ENCODE data around the gene CXCR6. TPM values are rescaled to one million over a fixed set of nuclear protein-coding genes. Genes with fewer than 3 reads are reported as not detected.

The CXCR6 gene
- total and polyA plus RNA-seq, 2 of the 8 experiments (the other 6 are each of a cell fraction or from before 2014, with no cell fraction given), result not detected

DNA sequence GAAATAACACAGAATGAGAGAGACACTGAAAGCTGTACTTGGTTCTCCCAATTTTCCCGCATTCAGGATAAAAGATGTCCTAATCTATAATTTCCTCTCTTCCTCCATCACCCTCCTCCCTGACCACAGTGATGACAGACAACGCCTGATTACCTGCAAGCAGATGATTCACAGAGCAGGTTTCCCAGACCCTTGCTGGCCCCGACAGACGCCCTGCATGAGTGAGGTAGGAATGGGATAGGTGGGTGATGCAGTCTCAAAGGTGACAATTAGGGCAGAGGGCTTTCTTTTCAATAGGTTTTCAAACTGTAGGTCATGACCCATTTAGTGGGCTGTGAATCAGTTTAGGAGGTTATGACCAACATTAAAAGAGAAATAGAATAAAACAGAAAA, 5.2 kb upstream of the CXCR6 start (continued):
- TF ChIP-seq, protein P1, sequence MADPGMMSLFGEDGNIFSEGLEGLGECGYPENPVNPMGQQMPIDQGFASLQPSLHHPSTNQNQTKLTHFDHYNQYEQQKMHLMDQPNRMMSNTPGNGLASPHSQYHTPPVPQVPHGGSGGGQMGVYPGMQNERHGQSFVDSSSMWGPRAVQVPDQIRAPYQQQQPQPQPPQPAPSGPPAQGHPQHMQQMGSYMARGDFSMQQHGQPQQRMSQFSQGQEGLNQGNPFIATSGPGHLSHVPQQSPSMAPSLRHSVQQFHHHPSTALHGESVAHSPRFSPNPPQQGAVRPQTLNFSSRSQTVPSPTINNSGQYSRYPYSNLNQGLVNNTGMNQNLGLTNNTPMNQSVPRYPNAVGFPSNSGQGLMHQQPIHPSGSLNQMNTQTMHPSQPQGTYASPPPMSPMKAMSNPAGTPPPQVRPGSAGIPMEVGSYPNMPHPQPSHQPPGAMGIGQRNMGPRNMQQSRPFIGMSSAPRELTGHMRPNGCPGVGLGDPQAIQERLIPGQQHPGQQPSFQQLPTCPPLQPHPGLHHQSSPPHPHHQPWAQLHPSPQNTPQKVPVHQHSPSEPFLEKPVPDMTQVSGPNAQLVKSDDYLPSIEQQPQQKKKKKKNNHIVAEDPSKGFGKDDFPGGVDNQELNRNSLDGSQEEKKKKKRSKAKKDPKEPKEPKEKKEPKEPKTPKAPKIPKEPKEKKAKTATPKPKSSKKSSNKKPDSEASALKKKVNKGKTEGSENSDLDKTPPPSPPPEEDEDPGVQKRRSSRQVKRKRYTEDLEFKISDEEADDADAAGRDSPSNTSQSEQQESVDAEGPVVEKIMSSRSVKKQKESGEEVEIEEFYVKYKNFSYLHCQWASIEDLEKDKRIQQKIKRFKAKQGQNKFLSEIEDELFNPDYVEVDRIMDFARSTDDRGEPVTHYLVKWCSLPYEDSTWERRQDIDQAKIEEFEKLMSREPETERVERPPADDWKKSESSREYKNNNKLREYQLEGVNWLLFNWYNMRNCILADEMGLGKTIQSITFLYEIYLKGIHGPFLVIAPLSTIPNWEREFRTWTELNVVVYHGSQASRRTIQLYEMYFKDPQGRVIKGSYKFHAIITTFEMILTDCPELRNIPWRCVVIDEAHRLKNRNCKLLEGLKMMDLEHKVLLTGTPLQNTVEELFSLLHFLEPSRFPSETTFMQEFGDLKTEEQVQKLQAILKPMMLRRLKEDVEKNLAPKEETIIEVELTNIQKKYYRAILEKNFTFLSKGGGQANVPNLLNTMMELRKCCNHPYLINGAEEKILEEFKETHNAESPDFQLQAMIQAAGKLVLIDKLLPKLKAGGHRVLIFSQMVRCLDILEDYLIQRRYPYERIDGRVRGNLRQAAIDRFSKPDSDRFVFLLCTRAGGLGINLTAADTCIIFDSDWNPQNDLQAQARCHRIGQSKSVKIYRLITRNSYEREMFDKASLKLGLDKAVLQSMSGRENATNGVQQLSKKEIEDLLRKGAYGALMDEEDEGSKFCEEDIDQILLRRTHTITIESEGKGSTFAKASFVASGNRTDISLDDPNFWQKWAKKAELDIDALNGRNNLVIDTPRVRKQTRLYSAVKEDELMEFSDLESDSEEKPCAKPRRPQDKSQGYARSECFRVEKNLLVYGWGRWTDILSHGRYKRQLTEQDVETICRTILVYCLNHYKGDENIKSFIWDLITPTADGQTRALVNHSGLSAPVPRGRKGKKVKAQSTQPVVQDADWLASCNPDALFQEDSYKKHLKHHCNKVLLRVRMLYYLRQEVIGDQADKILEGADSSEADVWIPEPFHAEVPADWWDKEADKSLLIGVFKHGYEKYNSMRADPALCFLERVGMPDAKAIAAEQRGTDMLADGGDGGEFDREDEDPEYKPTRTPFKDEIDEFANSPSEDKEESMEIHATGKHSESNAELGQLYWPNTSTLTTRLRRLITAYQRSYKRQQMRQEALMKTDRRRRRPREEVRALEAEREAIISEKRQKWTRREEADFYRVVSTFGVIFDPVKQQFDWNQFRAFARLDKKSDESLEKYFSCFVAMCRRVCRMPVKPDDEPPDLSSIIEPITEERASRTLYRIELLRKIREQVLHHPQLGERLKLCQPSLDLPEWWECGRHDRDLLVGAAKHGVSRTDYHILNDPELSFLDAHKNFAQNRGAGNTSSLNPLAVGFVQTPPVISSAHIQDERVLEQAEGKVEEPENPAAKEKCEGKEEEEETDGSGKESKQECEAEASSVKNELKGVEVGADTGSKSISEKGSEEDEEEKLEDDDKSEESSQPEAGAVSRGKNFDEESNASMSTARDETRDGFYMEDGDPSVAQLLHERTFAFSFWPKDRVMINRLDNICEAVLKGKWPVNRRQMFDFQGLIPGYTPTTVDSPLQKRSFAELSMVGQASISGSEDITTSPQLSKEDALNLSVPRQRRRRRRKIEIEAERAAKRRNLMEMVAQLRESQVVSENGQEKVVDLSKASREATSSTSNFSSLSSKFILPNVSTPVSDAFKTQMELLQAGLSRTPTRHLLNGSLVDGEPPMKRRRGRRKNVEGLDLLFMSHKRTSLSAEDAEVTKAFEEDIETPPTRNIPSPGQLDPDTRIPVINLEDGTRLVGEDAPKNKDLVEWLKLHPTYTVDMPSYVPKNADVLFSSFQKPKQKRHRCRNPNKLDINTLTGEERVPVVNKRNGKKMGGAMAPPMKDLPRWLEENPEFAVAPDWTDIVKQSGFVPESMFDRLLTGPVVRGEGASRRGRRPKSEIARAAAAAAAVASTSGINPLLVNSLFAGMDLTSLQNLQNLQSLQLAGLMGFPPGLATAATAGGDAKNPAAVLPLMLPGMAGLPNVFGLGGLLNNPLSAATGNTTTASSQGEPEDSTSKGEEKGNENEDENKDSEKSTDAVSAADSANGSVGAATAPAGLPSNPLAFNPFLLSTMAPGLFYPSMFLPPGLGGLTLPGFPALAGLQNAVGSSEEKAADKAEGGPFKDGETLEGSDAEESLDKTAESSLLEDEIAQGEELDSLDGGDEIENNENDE (IDR thresholded peaks at IDR 0.05; ENCODE audit: insufficient replicate concordance, low read length), result no peak
